K562 (cell line): ENCODE results near the gene PRRG1. TPM values are rescaled to one million over a fixed set of nuclear protein-coding genes. Genes with fewer than 3 reads are reported as not detected.

Experiments
- ATAC-seq: fragments of 200-7000 bp; cut with Tn5 transposase; 3 replicates; pipeline ENCODE4 v1.9.1; 2020; ENCODE audit warnings: moderate library complexity
- BruUV-seq: library from RNA; stranded (reverse); fragments of 400-500 nt; replicated peaks from 2 replicates; lab custom pipeline; 2021; lab: Mats Ljungman, UMichigan
- CTCF ChIA-PET: fragments of 300-600 bp; formaldehyde crosslinking; extraction: SDS; loops from one replicate; lab custom pipeline; 2021; ENCODE audit warnings: low intra/inter-chr PET ratio; lab: Yijun Ruan, JAX
- POLR2A ChIA-PET: fragments of 300-600, 350-650 bp; sonication (Branson Sonifier 250); formaldehyde crosslinking; extraction: SDS; loops from one replicate; lab custom pipeline; 2021; ENCODE audit warnings: antibody characterized with exemption, inconsistent platforms; lab: Yijun Ruan, JAX
- DNase-seq, 4 experiments: peaks; one replicate each; pipeline versions ENCODE4 v3.0.0 to v3.0.0-alpha.2; 2011 to 2018; ENCODE audit warnings: low spot score in 3 of 4, mixed read lengths in 3 of 4; ENCODE audit errors: extremely low read depth in 1 of 4
- FAIRE-seq: peaks from 2 replicates; lab custom pipeline; 2011; peaks lifted over from hg19 to GRCh38; lab: Jason Lieb, UNC
- H2AFZ ChIP-seq: 2 replicates; pipeline ENCODE4 v1.6.0; 2011; ENCODE audit warnings: low read depth, low read length, control low read depth, inconsistent platforms
- H3K27ac ChIP-seq: fragments of 200-600 bp; 3 replicates; pipeline ENCODE4 v1.8.0; 2011; ENCODE audit warnings: low read depth, mild to moderate bottlenecking, control low read depth, inconsistent platforms, low read length, moderate library complexity, mixed read lengths; ENCODE audit errors: extremely low read depth
- H3K27me3 ChIP-seq, 2 experiments: fragments of 300-600 bp in 1 of 2; 2 replicates in 1 of 2; 3 replicates in 1 of 2; pipeline versions ENCODE4 v1.6.0 to v1.8.0; 2011; ENCODE audit warnings: inconsistent platforms in 2 of 2, low read length in 2 of 2, mild to moderate bottlenecking in 1 of 2, mixed read lengths in 1 of 2, moderate library complexity in 1 of 2; ENCODE audit not compliant: control insufficient read depth in 2 of 2, insufficient read depth in 2 of 2
- H3K36me3 ChIP-seq: fragments of 300-600 bp; 3 replicates; pipeline ENCODE4 v1.8.0; 2011; ENCODE audit warnings: mild to moderate bottlenecking, low read length, inconsistent platforms; ENCODE audit not compliant: control insufficient read depth, insufficient read depth
- H3K4me1 ChIP-seq, 2 experiments: fragments of 200-600 bp in 1 of 2; replicated peaks in 1 of 2; 2 replicates in 1 of 2; 3 replicates in 1 of 2; pipeline versions ENCODE4 v1.5.1 to v1.8.0; 2011; ENCODE audit warnings: inconsistent platforms in 2 of 2, low read length in 2 of 2, mild to moderate bottlenecking in 1 of 2, mixed read lengths in 1 of 2, moderate library complexity in 1 of 2; ENCODE audit not compliant: control insufficient read depth in 2 of 2, insufficient read depth in 2 of 2
- H3K4me2 ChIP-seq: 2 replicates; pipeline ENCODE4 v1.6.1; 2011; ENCODE audit warnings: low read length, control low read depth, inconsistent platforms, mixed read lengths; ENCODE audit not compliant: insufficient read depth
- H3K4me3 ChIP-seq: fragments of 200-600 bp; sonication (generic), shearing (Covaris generic); 2 replicates; pipeline ENCODE4 v1.5.1; 2016; ENCODE audit warnings: control low read depth, inconsistent platforms
- H3K79me2 ChIP-seq: fragments of 200-600 bp; 3 replicates; pipeline ENCODE4 v1.8.0; 2011; ENCODE audit warnings: low read length, inconsistent platforms; ENCODE audit not compliant: control insufficient read depth, insufficient read depth
- H3K9ac ChIP-seq, 2 experiments: 2 replicates each; pipeline versions ENCODE4 v1.6.0 to v1.6.1; 2011; ENCODE audit warnings: low read depth in 2 of 2, low read length in 2 of 2, control low read depth in 1 of 2, inconsistent platforms in 1 of 2, mild to moderate bottlenecking in 1 of 2, mixed read lengths in 1 of 2; ENCODE audit not compliant: insufficient read depth in 1 of 2
- H3K9me1 ChIP-seq: one replicate; pipeline ENCODE4 v1.6.0; 2011; ENCODE audit warnings: inconsistent platforms, mild to moderate bottlenecking, low read length, moderate library complexity; ENCODE audit not compliant: control insufficient read depth, insufficient read depth
- H3K9me3 ChIP-seq: replicated peaks from 2 replicates; pipeline ENCODE4 v1.5.1; 2011; ENCODE audit warnings: low read depth, low read length, inconsistent platforms; ENCODE audit not compliant: control insufficient read depth, insufficient read depth
- H4K20me1 ChIP-seq: replicated peaks from 2 replicates; pipeline ENCODE4 v1.6.1; 2011; ENCODE audit warnings: low read length, inconsistent platforms, mixed read lengths; ENCODE audit not compliant: control insufficient read depth, insufficient read depth
- ARID1B ChIP-seq: fragments of 450-650 bp; IDR thresholded peaks from 2 replicates; pipeline ENCODE4 v1.6.1; 2016; ENCODE audit warnings: antibody characterized with exemption, mild to moderate bottlenecking, inconsistent platforms
- C11orf30 ChIP-seq: fragments of 450-650 bp; IDR thresholded peaks from 2 replicates; pipeline ENCODE4 v1.6.1; 2016; ENCODE audit warnings: low read depth, mild to moderate bottlenecking
- CBFA2T2 ChIP-seq: fragments of 450-650 bp; conservative IDR thresholded peaks from 2 replicates; pipeline ENCODE4 v1.6.1; 2017; ENCODE audit warnings: mild to moderate bottlenecking
- CBFA2T3 ChIP-seq: fragments of 450-650 bp; IDR thresholded peaks from 2 replicates; pipeline ENCODE4 v1.6.1; 2017
- CXXC5 ChIP-seq: fragments of 250-450 bp; sonication (Bioruptor Pico); IDR thresholded peaks from 2 replicates; pipeline ENCODE4 v1.8.0; 2022; ENCODE audit warnings: inconsistent platforms, mild to moderate bottlenecking, moderate library complexity
- DPF2 ChIP-seq: fragments of 450-650 bp; IDR thresholded peaks from 2 replicates; pipeline ENCODE4 v1.6.1; 2016
- EP300 ChIP-seq: IDR thresholded peaks from 2 replicates; pipeline ENCODE4 v1.6.1; 2012; ENCODE audit warnings: low read length, improper control_type of control experiment
- FOXJ2 ChIP-seq: fragments of 200-800 bp; sonication (Bioruptor generic); IDR thresholded peaks from 2 replicates; pipeline ENCODE4 v1.6.1; 2016; ENCODE audit warnings: missing genetic modification characterization, missing compliant biosample characterization
- HEY1 ChIP-seq: fragments of 250-450 bp; sonication (Bioruptor Pico); IDR thresholded peaks from 2 replicates; pipeline ENCODE4 v1.5.0; 2020; ENCODE audit warnings: mild to moderate bottlenecking, moderate library complexity, borderline replicate concordance
- KLF16 ChIP-seq: IDR thresholded peaks from 2 replicates; pipeline ENCODE4 v1.6.1; 2016; ENCODE audit warnings: antibody characterized with exemption
- NCOR1 ChIP-seq: fragments of 450-650 bp; IDR thresholded peaks from 2 replicates; pipeline ENCODE4 v1.6.1; 2016; ENCODE audit warnings: mild to moderate bottlenecking, moderate library complexity
- NFE2 ChIP-seq: IDR thresholded peaks from 2 replicates; pipeline ENCODE4 v1.6.1; 2014; ENCODE audit warnings: antibody characterized with exemption, low read depth
- RAD51 ChIP-seq: fragments of 450-650 bp; IDR thresholded peaks from 2 replicates; pipeline ENCODE4 v1.7.1; 2016; ENCODE audit warnings: low read depth, mild to moderate bottlenecking, borderline replicate concordance
- RBM15 ChIP-seq: fragments of 200-400 bp; formaldehyde crosslinking; IDR thresholded peaks from 2 replicates; pipeline ENCODE4 v1.6.1; 2018; ENCODE audit warnings: mild to moderate bottlenecking, low read length, moderate library complexity; ENCODE audit not compliant: insufficient read depth
- SMARCA4 ChIP-seq: fragments of 450-650 bp; IDR thresholded peaks from 2 replicates; pipeline ENCODE4 v1.6.1; 2016
- SMARCE1 ChIP-seq: fragments of 450-650 bp; IDR thresholded peaks from 2 replicates; pipeline ENCODE4 v1.7.1; 2016; ENCODE audit warnings: mild to moderate bottlenecking
- SOX6 ChIP-seq: fragments of 450-650 bp; IDR thresholded peaks from 2 replicates; pipeline ENCODE4 v1.6.1; 2014; ENCODE audit warnings: mild to moderate bottlenecking
- TEAD4 ChIP-seq, 2 experiments: sonication (generic) in 1 of 2; formaldehyde crosslinking in 1 of 2; IDR thresholded peaks; 2 replicates each; pipeline versions ENCODE4 v1.6.1 to v1.8.0; 2012 to 2022; ENCODE audit warnings: borderline replicate concordance in 1 of 2, inconsistent platforms in 1 of 2, low read length in 1 of 2, mild to moderate bottlenecking in 1 of 2, missing genetic modification reagents in 1 of 2
- TRIM28 ChIP-seq: fragments of 450-650 bp; IDR thresholded peaks from 2 replicates; pipeline ENCODE4 v1.6.1; 2017
- ZBTB17 ChIP-seq: fragments of 450-650 bp; formaldehyde crosslinking; IDR thresholded peaks from 2 replicates; pipeline ENCODE4 v1.4.0; 2020; ENCODE audit warnings: mild to moderate bottlenecking
- ZNF282 ChIP-seq: sonication (generic); formaldehyde crosslinking; IDR thresholded peaks from 2 replicates; pipeline ENCODE4 v1.8.1; 2023; ENCODE audit warnings: missing genetic modification reagents
- WGBS: fragments of 100-300 bp; shearing (Covaris generic); methylation state at CpG from one replicate; pipeline ENCODE4 v1.1.6; 2016; ENCODE audit warnings: low coverage, mixed read lengths; ENCODE audit not compliant: insufficient coverage; ENCODE audit errors: missing lambda C conversion rate; 5-methylcytosine and 5-hydroxymethylcytosine counted together
- in situ Hi-C: fragments of 300-500 bp; cut with MboI; formaldehyde crosslinking; loops from 4 replicates; pipeline ENCODE4 v1.15.0; 2018; ENCODE audit warnings: inconsistent platforms, mixed read lengths
- intact Hi-C: fragments of 100-400 bp; cut with micrococcal nuclease; formaldehyde crosslinking; loops from 2 replicates; pipeline ENCODE4 v1.14.2; 2022
- polyA plus RNA-seq, 8 experiments: library from polyadenylated mRNA; depleted of rRNA in 4 of 8; stranded (reverse) in 5 of 8; unstranded in 3 of 8; fragments of >200 nt; fragmentation: Nextera tagmentation in 2 of 8; fragmentation: Illumina TruSeq in 1 of 8; extraction: Ambion mirVana in 2 of 8; extraction: Trizol in 1 of 8; gene quantifications; 2 replicates each; pipeline versions ENCODE4 v1.2.1 to v1.2.3, GENCODE V29; 2011 to 2014; ENCODE audit warnings: inconsistent platforms in 1 of 8, missing spikeins in 1 of 8
- total RNA-seq, 7 experiments: library from RNA; depleted of rRNA in 6 of 7; stranded (reverse); fragments of >200 nt in 6 of 7; fragmentation: Illumina TruSeq in 2 of 7; extraction: Trizol in 2 of 7; gene quantifications; 2 replicates each; pipeline versions ENCODE4 v1.2.1 to v1.2.3, GENCODE V29; 2011 to 2021; ENCODE audit warnings: low replicate concordance in 1 of 7
- TF ChIP-seq, protein P1 (sequence below): fragments of 250-450 bp; sonication (Bioruptor Pico); IDR thresholded peaks from 2 replicates; pipeline ENCODE4 v1.4.0; 2020; ENCODE audit warnings: mild to moderate bottlenecking, moderate library complexity
- TF ChIP-seq, protein P2 (sequence below): fragments of 250-450 bp; sonication (Bioruptor Pico); IDR thresholded peaks from 2 replicates; pipeline ENCODE4 v1.9.0; 2021; ENCODE audit warnings: mild to moderate bottlenecking
- TF ChIP-seq, protein P3 (sequence below), 2 experiments: fragments of 450-650 bp in 1 of 2; sonication (generic) in 1 of 2; formaldehyde crosslinking in 1 of 2; IDR thresholded peaks in 1 of 2; conservative IDR thresholded peaks in 1 of 2; 2 replicates each; pipeline versions ENCODE4 v1.6.1 to v1.8.1; 2016 to 2023; ENCODE audit warnings: mild to moderate bottlenecking in 2 of 2, moderate library complexity in 2 of 2, inconsistent platforms in 1 of 2, missing genetic modification reagents in 1 of 2

Gene PRRG1
- total and polyA plus RNA-seq, 9 of the 15 experiments (the other 6 are each of a cell fraction or from before 2014, with no cell fraction given), result 1.7 to 11.8 (median 4.2) TPM

DNA sequence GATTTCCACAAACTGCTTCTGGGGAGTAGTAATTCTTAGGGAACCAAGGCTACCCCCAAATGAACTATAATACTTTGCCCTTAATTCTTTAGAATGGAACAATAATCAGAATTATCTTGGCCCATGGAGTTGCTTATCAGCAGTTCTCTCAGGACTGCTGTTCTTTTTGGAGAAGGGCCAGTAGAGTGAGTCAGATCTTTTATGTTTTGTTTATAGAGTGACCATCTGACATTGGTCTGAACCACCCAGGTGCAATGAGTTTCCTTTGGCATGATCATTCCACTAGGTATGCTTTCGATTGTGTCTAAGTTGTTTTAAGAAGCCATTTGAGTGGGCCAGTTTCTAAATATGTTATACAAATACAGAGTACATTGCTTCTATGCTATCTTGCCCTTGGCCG, 31.8 kb downstream of the PRRG1 start:
- 23% methylated on average over 2 of the region's 2 CpGs for WGBS
- Histone ChIP-seq H3K79me2 (peaks cover 31% of the 10 kb centered on the region), H3K4me2 (no peak overlapping the region), H3K9me1 (no peaks in the 10 kb centered on the region), H3K27me3 (no peaks in the 10 kb centered on the region), H3K9ac (no peak overlapping the region), H3K36me3 (no peaks in the 10 kb centered on the region), H3K4me3 (no peak overlapping the region), H3K4me1 (no peaks in the 10 kb centered on the region; a peak in 2 of 5 replicates), H3K27ac (no peak overlapping the region), H4K20me1 (no peaks in the 10 kb centered on the region), H3K9me3 (no peaks in the 10 kb centered on the region), H2AFZ (no peak overlapping the region)
- in situ Hi-C loops (no loop called here), intact Hi-C loops (loop anchor here (1.0 kb wide), 1 partner anchor 33 kb away; no protein-coding TSS in a partner anchor)
- DNase-seq, result peak in 2 of 4 experiments; percentile 36 to 60
- FAIRE-seq, result no peak
- BruUV-seq, result no TSS peak
- ChIA-PET CTCF (no interaction called here), POLR2A (no interaction called here)
- peak; percentile 84 for ATAC-seq
- TF ChIP-seq TEAD4 (IDR thresholded peaks at IDR 0.05; ENCODE audit: low read length), result peak; percentile 64
- no peak for TF ChIP-seq TEAD4 (CRISPR knock-in tag; IDR thresholded peaks at IDR 0.05; ENCODE audit: borderline replicate concordance)
- peak; percentile 78 for TF ChIP-seq SOX6
- TF ChIP-seq ZBTB17, result no peak
- peak; percentile 61; the same call in 1 of the 2 replicates for TF ChIP-seq SMARCE1
- 0 out of 2 replicates have a peak, but pooled peaks have one; percentile 43 for TF ChIP-seq FOXJ2 (tag)
- TF ChIP-seq KLF16, result 0 out of 2 replicates have a peak, but pooled peaks have one; percentile 15
- TF ChIP-seq ZNF282 (CRISPR knock-in tag), result no peak
- TF ChIP-seq RAD51, result no peak
- peak; percentile 63; the same call in 1 of the 2 replicates for TF ChIP-seq DPF2
- TF ChIP-seq SMARCA4, result peak; percentile 56; the same call in 1 of the 2 replicates
- TF ChIP-seq CBFA2T3, result peak; percentile 73
- TF ChIP-seq RBM15, result no peak
- no peak for TF ChIP-seq CXXC5 (CRISPR knock-in tag)
- TF ChIP-seq NFE2, result peak; percentile 51
- TF ChIP-seq ARID1B, result peak; percentile 74
- no peak for TF ChIP-seq TRIM28
- no peak for TF ChIP-seq HEY1 (CRISPR knock-in tag)
- peak; percentile 56; the same call in 1 of the 2 replicates for TF ChIP-seq C11orf30
- TF ChIP-seq CBFA2T2, result peak; percentile 52
- TF ChIP-seq, protein P1, sequence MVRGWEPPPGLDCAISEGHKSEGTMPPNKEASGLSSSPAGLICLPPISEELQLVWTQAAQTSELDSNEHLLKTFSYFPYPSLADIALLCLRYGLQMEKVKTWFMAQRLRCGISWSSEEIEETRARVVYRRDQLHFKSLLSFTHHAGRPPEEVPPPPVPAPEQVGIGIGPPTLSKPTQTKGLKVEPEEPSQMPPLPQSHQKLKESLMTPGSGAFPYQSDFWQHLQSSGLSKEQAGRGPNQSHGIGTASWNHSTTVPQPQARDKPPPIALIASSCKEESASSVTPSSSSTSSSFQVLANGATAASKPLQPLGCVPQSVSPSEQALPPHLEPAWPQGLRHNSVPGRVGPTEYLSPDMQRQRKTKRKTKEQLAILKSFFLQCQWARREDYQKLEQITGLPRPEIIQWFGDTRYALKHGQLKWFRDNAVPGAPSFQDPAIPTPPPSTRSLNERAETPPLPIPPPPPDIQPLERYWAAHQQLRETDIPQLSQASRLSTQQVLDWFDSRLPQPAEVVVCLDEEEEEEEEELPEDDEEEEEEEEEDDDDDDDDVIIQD (CRISPR knock-in tag), result no peak
- TF ChIP-seq, protein P2, sequence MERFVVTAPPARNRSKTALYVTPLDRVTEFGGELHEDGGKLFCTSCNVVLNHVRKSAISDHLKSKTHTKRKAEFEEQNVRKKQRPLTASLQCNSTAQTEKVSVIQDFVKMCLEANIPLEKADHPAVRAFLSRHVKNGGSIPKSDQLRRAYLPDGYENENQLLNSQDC, result no peak
- peak; percentile 18; the same call in 1 of the 2 replicates for TF ChIP-seq NCOR1
- TF ChIP-seq, protein P3, sequence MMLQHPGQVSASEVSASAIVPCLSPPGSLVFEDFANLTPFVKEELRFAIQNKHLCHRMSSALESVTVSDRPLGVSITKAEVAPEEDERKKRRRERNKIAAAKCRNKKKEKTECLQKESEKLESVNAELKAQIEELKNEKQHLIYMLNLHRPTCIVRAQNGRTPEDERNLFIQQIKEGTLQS (IDR thresholded peaks at IDR 0.05), result peak; percentile 52; the same call in 1 of the 2 replicates
- TF ChIP-seq, protein P3 (CRISPR knock-in tag; conservative IDR thresholded peaks at IDR 0.05), result no peak
- peak; percentile 45 for TF ChIP-seq EP300
